HG02610 (cell line): ENCODE measurements around the gene OTX1.

Source experiments
- ATAC-seq: cut with Tn5 transposase; IDR thresholded peaks from one replicate; pipeline ENCODE4 v1.9.1; 2021; ENCODE audit warnings: mild to moderate bottlenecking, moderate library complexity; ENCODE audit not compliant: unreplicated experiment

Gene OTX1

DNA sequence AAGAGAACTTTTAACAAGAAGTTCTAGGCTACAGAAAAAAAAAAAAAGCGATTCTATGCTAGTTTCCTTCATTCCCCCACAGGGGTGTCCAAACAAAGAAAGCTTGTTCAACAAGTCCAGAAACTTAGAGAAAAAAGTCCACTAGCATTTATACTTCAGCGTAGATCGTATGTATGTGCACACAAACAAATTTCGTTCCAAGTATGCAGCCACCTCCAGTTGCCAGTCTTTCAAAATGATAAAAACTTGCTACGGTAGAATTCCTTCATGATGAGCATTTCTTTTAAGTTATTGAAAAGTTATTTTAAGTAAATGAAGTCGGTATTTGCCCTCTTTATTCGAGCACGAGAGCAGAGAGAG is 3.7 kb upstream of the OTX1 start:
- ATAC-seq: no peak

DNA sequence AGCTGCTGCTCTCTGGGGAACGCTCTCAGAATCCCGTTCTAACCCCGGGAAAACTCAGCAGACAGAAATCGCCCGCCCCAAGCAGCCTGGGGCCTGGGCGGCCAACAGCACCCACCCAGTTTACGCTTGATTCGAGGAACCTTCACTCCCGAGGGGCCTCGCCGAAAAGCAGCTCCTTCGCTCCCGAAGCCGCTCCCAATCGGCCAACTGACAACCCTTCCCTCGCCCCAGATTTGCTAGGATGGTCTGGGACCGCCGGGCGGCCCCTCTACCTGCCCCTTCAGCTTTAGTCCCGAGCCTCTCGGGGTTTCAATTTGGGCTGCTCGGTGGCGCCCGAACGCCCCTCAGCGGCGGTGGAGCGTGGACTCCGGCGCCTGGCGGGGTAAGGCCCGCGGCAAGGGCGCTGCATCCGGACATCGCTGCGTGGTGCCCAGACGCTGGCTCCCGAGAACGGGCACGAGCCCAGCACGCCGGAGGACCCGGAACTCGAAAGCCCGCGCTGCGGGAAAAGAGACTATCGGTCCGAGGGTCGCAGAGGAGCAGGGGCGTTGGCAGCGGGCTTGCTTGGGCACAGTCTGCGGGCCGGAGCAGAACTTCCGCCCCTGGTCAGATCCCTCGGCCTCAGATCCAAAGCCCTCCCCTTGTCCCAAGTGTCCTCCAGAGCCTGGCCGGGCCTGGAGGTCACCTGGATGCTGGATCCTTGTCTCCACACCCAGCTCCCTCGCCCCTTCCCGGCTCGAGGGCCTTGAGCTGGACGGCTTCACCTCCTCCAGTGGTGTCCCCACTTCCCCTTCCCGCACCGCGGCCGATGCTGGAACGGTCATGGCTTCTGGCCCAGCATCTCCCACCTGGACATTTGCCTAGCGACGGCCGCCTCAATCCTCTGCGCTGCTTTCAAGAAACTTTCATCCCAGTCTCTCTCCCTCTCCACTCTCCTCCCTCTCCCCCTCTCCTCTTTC is 3.0 kb upstream of the OTX1 start:
- no peak for ATAC-seq

DNA sequence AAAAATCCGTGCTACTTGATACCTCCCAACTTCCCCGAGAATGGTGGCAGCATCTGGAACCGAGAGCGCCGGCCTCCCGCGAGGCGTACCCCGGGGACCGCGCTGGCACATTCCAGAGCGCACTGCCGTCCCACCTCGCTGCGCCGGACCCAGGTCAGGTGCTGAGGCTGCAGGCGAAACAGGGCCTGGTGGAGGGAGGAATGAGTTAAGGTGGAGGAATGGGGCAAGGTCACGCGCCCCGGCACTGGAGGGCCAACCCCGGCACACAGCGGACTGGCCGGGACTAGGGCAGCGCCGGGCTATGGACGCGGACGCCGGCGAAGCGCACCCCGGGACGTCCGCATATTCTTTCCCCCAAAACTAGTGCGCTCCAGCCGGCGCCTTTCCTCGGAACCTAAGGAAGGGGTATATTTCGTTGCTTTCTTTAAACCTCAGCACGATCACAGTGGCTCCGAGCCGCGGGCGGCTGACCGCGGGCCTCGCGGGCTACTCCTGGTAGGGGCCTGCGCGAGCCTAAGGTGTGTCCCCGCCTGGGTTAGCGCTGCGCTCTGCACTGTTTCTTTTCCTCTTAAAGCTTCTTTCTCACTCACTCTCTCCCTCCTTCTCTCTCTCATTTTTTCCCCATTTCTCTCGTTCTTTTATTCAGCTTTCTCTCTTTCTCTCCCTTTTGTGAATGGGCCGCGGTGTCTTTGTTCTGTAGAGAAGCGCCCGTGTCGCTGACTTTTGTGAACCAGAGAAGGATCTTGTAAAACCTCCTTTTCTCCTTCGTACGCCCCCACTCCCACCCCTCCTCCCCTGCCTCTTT is 2.1 kb upstream of the OTX1 start:
- no peak for ATAC-seq

DNA sequence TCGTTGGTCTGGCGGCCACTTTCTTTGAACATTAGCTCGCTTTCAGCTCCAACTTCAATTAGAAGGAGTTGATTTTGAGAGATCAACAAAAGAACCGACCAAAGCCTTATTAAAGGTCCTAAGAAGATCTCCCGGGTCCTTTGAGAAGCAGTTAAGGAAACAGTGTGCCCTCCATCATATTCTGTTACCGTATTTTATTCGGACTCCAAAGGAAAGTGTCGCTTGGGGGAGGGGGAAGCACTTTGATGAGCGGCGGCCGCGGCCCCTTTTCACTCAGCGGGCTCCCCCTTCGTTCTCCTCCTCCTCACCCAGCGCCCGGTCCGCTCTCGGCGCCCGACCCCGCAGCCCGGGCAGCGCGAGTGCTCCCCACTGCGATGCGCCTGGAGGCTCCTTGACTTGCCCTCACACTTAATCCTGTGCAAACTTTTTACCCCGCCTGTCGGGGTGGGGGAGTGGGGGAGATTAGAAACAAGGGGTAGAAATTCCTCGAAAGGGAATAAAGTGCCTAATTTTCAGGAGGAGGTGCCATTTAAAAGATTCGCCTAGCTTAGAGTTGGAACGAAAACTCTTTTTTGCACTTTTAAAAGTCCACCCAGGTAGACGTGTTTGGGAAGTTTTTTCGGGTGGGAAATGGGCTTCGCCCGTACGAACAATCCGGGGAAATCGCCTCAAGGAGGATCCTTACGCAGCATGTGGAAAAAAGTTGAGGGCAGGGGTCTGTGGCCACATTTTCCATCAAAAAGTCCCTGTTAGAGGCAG is 1.2 kb upstream of the OTX1 start:
- ATAC-seq: no peak

DNA sequence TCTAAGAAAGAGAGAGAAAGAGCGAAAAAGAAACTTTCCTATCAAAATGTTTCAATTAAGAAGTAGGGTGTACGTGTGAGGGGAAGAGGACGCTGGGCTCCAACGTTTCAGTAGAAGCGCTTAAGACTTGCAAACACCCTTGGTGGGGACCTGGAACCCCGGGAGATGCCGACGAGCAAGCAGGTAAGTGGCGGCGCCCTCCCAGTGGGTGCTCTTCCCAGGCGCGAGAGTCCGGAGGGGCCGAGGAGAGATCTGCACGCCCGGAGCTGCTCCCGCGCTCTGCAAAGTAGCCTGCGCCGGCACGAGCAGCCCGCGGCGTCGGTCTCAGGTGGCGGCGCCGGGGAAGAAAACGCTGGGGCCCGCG is 678 bp upstream of the OTX1 start:
- ATAC-seq: peak; percentile 26

DNA sequence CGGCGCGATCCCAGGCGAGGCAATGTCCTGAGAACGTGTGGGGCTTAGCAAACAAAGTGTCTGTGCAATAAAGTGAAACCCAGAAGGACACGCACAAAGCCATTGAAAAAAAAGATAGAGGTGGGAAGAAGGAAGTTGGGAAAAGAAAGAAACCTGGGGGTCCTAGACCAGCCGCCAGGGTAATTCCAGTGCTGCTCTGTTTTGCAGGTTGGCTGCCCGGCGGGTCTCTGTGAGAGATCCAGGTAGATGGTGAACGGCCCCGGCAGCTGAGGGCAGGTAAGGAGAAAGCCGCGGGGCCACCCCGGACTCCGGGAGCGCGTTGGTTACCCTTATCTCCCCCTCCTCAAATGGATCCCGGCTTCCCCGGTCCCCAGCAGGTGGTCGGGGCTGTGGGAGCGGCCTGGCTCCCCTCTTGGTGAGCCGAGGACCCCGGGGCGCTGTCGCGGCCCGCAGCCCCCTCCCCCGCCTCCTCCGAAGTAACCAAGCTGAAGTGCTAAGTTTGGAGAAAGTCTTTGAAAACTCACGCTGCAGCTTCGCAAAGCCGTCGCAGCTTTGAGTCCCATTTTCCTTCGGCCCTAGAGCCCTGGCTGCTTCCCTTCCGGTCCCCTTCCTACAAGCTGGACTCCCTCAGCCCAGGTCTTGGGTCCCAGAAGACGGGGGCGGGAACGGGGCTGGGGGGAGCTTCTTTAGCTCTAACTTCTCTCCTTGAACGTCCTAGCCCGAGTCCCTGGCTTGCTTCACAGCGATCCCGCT is 588 bp downstream of the OTX1 start:
- ATAC-seq: no peak

DNA sequence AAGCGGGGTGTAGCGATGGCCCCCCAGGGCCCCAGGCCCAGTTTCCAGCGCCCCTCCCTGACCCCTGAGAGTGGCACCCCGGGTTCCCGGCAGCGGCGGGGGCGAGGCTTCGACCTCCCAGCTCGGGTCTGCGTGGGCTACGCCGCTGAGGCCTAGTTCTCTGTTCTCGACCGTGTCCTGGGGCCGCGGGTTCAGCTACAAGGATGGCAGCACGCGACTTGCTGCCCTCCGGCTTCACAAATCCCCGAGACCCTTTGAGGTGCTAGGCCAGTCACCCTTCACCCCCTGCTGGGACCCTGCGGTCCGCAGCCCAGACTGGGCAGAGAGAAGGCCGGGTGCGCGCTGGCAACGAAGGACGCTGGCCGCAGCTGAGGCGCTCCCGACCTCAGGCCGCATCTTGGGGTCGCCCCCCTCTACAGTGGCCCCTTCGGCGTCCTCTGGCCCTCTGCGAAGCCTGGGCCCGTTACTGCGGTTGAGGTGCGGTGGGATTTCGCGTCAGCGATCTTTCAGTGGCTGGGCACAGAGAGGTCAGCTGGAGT is 1.2 kb downstream of the OTX1 start:
- no peak for ATAC-seq

DNA sequence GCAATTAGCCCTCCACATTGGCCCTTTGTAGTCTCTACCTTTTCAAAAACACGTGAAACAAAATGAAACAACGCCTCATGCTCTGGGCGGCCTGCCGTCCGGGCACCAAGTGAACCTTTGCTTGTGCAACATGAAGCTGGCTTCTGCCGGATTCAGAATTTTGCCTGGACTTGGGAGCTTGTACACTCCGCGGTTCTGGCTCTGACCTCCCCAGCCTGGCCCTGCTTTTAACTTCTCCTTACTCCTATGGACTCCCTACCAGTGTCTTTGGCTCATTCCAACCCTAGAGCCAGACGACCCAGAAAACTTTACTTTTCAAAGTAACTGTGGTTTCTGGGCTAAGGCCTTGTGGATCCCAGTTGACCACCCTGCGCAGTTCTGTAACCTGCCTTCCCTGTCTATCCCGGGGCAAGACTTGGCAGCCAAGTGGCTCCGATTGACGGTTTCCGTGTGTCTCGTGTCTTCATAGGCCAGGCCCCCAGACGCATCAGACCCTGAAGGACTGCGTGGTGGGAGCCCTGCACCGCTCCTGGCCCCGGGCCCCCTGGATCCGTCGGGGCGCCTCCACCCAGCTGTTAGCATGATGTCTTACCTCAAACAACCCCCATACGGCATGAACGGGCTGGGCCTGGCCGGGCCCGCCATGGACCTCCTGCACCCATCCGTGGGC is 1.9 kb downstream of the OTX1 start:
- no peak for ATAC-seq

DNA sequence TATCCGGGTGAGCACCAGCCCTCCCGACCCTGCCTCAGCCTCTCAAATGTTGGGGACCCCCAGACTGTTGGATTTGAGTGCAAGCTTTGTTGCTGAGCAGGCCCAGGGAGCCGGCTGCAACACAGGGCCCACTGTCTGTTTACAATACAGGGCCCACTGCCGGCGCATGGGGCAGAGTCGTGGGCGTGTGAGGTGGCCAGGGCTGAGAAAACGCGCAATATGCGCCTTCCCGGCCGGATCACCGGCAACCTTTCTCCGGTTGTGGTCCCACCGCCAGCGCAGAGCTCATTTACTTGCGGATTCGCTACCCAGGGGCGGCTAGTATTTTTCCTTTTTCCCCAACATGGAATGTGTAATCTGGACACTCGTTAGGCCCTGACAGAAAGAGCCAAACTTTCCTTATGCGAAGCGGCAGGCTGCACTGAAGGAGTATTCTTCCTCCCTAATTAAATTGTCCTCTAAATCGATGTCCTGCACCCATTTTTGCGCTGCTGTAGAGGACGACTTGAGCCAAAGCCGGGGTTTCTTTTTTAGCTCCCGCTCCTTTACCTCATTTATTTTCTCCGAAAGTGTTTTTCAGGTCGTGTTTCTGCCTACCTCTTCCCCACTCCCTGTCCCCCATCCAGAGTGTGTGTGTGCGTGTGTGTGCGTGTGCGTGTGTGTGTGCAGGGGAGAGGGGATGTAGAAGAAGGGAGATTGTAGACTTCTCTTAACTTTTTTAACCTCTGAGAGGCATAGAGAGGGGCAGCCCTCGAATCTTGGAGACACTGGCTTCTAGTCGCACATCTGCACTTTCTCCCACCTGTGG is 2.7 kb downstream of the OTX1 start:
- no peak for ATAC-seq

DNA sequence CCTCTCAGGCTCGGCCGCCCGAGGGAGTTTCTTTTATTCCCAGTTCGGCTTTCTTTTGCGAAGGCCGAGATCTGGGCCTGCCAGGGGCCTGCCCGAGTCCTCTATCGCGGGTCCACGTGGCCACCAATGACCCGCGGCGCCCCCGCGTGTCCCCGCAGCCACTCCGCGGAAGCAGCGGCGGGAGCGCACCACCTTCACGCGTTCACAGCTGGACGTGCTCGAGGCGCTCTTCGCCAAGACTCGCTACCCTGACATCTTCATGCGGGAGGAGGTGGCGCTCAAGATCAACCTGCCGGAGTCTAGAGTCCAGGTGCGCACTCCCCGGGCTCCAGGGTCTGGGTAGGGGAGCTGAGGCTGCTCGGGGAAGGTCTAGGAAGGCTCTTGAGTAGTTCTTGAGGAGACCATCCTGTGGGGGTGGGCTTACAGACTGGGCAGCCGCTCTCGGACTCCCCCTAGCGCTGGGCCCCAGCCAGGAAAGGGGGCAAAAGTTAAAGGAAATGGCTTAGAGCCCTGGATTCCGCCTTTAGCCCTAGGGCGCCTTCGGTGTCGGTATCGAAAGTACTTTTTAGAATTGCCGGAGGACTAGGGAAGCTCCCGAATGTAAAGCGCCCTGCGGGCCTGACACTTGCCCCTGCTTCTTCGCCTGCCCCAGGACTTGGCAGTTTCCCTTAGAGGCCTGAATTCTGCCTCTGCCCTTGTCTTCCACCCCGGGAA is 3.4 kb downstream of the OTX1 start:
- no peak for ATAC-seq

DNA sequence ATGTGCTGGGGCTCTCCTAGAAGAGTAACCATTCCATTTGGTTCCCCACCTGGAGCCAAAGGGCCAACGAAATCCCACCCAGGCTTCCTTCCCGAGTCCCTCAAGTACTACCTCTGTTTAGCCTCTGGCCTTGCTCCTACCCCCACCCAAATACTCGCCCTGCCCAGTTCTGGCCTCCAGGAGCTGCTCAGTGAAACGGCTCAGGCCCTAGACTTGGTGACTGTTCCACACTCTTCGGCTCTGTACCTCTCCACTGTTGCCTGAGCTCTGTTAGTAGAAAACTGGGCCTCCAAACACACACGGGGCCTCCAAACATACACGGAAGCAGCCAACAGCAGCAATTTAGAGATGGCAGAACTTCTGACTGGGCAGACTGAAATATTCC is 4.2 kb downstream of the OTX1 start:
- ATAC-seq: no peak

DNA sequence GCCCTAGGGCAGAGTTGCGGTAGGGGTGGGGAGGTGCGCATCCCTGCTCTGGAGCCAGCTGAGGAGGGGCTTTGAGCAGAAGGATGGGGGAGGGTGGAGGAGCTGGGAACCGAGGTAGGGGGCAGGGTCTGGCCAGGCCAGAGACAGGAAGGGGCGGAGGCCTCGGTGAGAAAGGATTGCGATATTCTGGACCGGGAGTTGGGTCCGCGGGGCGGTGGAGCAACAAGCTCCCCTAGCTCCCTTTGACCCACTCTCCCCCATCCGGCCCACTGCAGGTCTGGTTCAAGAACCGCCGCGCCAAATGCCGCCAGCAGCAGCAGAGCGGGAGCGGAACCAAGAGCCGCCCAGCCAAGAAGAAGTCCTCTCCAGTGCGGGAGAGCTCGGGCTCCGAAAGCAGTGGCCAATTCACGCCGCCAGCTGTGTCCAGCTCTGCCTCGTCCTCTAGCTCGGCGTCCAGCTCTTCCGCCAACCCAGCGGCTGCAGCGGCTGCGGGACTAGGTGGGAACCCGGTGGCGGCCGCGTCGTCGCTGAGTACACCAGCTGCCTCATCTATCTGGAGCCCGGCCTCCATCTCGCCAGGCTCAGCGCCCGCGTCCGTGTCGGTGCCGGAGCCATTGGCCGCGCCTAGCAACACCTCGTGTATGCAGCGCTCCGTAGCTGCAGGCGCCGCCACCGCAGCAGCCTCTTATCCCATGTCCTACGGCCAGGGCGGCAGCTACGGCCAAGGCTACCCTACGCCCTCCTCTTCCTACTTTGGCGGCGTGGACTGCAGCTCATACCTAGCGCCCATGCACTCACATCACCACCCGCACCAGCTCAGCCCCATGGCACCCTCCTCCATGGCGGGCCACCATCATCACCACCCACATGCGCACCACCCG is 4.8 kb downstream of the OTX1 start:
- ATAC-seq: no peak

DNA sequence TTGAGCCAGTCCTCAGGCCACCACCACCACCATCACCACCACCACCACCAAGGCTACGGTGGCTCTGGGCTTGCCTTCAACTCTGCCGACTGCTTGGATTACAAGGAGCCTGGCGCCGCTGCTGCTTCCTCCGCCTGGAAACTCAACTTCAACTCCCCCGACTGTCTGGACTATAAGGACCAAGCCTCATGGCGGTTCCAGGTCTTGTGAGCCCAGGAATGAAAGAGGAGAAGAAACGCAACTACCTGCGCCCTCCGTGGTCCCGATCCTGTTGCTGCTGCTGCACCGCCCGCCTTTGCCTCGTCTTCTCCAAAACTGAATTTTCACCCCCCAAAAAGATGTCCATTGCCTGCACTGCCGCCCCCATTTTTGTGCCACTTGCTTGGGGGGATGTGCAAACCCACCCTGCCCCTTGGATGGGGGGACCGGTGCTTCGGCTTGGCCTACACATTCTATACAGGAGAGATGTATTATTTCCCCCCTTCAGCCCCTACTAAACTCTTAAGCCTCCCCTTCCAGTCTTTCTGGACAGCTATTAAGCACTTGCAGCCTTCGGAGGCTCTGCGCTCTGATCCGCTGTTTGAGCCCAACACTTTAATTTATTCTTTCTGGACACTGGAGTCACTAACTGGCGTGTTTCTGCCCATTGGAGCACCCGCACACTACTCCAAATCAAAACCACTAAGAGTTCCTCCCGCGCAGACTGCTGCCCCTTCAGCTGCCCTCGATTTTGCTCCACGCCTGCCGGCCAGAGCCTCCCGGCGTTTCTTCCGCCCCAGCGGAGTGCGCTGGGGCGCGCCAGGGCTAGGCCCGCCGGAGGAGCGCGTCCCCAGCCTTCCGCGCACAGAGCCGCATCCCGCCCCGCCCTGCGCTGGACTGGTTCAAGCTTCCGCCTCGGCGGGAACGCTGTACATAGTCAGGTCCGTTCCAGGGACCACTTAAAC is 5.7 kb downstream of the OTX1 start:
- ATAC-seq: peak; percentile 49

DNA sequence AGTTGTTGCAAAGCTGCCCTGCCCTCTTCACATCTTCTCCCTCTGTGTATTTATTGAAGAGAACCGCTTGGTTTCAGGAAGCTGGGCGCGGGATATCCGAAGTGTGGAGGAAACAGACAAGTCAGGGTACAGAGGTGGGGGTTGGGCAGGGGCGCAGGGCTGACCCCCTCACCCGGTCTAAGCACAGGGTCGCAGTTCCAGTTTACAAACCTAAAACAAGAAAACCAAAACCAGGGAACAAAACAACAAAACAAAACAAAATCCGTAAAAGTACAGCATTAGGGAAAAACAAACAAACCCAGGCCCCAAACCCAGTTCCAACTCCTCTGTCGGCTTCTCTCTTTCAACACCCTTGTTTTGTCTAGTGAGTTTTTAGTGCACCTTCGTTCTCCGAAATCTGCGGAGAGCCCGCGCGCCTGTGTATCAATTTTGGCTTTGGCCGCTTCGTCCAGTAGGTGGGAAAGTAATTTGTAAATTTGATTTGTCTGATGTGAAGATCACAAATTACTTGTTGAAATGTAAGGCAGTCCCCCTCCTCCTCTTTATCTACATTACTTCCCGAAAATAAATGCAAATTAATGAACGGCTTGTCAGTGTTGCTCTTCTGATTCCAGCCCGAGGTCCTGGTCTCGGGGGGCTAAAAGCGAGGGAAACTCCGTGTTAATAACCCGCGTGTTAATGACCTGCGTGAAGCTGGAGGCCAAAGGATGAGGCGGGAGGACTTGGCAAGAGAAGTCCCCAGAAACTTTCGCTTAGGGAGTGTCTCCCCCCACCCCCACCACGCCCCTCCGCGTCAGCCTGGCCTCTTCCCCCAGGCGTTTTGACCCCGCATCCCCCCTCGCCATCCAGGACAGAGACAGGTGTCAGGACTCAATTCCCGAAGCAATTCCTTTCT is 6.9 kb downstream of the OTX1 start:
- no peak for ATAC-seq

DNA sequence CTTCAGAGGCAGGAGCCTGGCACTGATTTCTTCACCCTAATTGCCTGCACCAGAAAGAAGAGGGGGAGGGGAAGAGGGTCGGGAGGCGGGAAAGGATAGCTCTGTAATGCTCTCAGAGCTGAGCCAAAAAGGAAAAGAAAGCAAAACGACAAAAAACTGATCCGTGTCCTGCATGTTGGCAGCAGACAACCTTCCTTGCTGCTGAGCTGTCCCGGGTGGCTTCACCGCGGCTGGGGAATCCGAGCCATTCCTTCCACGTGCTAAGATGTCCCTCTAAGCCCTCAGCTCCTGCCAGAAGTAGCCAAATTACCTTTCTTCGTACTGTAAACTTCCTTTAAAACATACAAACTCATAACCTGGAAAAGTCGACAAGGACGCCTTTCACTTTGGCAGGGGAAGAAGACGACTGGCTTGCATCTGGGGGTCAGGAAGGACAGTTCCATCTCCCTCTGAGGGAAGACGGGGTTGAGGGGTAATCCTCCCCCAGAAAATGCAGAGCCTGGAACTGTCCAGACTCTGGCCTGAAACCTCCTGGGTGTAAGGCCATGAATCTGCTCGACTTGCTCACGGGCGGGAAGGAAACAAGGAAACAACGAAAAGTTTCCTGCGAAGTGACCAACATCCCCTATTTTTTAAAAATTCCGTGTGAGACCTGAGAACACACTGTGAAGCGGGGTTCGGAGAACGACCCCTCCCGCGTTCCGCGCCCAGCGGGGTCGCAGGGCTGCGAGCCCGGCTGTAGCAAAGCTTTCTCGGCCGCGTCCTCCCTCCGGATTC is 7.7 kb downstream of the OTX1 start:
- no peak for ATAC-seq
